GM21360 (cell line): ENCODE measurements around the gene GPN2.

Experiments
- ATAC-seq: cut with Tn5 transposase; IDR thresholded peaks from one replicate; pipeline ENCODE4 v1.9.1; 2021; ENCODE audit warnings: mild to moderate bottlenecking, moderate library complexity; ENCODE audit not compliant: unreplicated experiment

Gene GPN2

DNA sequence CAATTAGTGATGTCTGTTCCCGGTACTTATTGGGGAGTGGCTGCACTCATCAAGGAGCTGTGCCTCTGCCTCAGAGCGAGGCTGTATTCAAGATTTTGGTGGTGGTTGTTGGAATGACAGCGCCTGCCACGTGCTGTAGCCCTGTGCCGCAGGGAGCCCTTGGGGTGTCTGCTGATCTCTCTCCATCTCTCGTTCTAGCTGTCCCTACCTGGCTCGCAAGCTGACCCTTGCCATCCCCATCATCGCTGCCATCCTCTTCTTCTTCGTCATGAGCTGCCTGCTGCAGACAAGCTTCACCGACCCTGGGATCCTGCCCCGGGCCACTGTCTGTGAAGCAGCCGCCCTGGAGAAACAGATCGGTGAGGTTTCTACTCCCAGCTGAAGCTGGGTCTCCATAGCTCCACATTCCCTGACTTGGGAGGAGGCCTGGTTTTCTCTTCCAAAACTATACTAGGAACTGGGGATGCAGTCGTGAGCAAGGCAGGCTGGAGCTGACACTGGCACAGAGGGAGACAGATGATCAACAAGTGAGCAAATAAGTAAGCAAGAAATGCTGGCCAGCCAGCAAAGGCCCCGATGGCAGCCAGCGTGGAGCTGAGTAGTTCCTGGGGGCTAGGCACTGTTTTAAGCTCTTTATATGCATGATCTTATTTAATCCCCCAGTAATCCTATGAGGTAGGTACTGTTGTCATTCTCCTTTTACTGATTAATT, 57.7 kb downstream of the GPN2 start:
- no peak for ATAC-seq

DNA sequence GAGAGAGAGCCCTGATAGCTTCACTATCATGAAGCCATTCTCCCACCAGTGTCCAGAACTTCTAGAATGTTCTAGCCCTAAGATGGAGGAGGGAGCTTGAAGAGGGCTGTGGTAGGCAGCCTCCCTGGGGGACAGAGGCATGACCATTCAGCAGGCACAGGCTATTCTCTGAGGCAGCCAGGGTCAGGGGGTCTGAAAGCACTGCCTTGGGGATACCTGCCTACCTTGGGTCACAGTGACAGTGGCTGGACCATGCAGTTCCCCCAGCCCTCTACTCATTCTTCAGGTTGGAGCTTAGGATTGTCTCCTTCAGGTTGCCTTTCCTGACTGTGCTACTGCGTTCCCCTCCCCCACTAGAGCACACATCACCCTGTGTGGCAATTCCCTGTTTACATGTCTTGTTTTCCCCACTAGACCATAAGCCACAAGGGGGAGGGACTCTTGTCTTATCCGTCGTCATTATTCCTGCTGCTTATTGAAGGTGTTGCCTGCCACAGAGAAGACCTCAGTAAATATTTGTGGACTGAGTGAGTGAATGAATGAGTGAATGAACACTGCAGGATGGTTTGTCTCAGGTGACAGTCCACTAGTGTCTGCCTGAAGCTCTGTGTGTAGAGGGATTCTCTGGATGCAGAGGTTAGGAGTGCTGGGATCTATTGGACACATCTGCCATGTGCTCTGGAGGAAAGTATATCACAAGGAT, 58.4 kb downstream of the GPN2 start:
- ATAC-seq, result no peak

DNA sequence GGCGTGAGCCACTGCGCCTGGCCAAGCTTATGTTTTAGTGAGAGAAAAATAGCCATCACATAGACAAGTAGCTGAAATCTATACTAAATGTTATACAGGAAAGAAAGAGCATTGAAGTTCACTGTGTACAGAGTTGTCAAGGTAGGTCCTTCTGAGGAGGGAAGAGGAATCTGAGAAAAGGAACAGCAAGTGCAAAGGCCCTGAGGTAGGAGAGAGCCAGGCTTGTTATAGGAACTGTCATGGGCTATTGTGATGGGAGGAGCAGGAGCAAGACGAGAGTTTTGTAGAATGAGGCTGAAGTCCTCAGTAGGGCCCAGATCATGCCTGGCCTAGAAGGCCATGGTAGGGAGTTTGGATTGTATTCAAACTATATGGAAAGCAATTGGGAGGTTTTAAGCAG, 59.0 kb downstream of the GPN2 start:
- no peak for ATAC-seq

DNA sequence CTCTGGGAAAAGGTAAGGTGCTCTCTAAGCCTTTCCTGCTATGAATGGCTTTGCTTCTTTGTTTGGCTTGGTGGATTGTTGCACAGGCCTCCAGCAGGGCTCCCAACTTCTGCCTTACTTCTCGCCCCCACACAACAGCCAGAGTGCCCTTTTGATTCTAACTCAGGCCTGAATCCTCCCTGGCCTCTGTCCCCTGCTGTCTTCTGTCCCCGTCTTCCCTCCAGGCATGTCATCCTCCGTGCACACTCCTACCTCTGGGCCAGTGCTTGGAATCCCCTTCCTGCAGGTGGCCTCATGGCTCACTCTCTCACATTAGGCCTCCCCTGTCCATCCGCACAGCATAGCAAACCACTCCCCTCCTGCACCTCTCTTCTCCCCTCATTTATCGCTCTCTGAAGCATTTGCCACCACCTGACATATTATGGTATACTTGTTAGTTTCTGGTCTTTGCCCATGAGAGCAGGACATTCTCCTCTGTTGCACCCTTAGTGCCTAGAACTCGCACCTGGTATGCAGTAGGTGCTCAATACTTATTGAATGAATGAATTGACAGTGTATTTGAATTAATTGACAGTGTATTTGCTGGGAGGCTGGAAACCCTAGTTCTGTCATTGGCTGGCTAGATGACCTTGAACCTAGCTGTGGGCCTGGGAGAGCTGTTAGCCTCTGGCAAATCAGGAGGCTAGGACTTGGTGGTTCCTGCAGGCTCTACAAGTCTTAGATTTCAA, 60.7 kb downstream of the GPN2 start:
- ATAC-seq, result no peak

DNA sequence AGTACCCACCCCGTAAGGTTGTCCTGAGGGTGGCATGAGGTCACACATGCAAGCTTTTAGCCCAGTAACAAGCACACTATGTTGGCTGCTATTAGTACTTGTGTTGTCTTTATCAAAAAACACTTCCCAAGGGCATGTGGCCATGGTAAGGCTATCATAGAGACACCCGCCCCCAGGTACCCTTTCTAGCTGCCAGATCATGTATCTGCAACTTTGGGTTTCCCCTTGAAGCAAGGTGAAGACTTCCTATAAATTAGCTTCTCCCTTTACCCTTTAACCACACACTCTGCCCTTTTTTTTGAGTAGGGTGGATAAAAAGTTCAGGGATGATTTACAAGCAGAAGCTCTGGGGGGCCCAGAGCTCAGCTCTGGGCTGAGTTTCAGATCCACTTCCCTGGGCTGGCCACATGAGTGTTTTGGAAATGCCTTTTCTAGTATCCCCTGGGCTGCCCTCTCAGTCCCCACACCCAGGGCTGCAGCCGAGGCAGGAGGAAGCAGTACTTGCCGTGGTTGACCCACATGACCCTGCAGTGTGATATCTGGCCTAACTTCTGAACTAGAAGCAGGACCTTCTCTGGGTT, 61.6 kb downstream of the GPN2 start:
- ATAC-seq, result no peak

DNA sequence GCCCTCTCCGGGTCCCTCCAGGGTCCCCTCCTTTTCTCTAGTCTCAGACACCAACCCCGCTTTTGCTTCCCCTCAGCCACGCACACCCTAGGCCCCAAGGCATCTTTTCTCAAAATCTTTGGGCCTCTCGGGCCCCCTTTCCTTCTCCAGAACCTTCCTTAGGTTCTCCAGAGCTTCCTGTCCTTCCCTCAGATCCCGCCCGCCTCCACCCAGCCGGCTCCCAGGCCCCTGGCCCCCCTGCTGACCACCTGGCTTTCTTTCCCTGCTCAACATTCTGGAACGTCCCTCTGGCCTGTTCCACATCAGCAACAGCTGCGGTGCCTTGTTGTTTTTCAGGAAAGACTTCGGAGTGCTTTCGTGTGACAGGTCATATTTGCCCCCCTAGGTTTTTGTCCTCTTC, 62.4 kb downstream of the GPN2 start:
- ATAC-seq, result no peak

DNA sequence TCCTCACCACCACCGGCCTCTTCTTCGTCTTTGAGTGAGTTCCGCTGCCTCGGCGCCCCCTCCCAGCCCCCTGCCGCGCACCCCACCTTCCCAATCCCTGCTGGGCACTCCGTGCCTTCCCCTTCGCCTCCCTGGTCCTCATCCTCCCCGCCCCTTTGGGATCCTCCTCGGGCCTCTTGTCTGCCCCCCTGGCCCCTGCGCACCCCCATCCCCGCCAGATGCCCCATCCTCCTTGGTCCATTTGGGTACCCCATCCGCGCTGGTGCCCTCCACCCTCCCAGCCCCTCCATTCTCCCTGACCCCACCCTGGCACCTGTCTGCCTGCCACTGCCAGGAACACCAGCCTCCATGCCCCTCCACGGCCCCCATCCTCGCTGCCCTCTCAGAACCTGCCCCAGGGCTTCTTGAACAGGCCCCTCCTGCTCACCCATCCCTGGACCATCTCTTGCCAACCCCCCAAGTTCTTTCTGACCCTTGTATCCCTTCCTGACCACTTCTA, 62.9 kb downstream of the GPN2 start:
- ATAC-seq, result no peak

DNA sequence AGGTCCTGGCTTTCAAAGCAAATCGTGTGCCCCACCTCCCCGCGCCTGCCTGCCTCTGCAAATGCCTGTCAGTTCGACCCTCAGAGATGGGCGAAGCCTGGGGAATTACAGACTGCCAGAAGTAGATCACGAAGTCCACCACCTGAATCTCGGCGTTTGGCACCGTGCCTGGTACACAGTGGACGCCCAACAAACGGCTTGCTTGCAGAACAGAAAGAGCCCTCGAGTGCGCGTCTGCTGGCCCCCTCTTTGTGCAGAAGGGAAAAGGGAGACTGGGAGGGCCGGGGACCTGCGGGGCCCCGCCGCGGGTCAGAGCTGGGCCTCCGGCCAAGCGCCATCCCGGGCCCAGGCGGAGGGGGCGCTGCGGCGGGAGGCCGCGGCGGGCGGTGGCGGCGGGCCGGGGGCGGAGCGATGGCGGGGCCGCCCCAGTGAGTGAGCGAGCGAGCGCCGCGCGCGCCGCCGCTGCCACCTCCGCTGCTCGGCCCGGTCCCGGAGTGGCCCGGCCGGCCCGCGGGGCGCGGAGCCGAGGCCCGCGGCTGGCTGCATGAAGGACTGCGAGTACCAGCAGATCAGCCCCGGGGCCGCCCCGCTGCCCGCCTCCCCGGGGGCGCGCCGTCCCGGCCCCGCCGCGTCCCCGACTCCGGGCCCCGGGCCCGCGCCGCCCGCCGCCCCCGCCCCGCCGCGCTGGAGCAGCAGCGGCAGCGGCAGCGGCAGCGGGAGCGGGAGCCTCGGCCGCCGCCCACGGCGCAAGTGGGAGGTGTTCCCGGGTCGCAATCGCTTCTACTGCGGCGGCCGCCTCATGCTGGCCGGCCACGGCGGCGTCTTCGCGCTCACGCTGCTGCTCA, 63.6 kb downstream of the GPN2 start, which contains the start of gene ZDHHC18:
Gene ZDHHC18 (plus strand): TSS at position 428 of the 845 bp plus-strand sequence. CDS start 117 bp downstream, at position 545.
- ATAC-seq, result peak; percentile 73
